Lower leg skin (tissue), 3 donors: ENCODE data around the gene RFC4.

ENCODE experiments used
- POLR2A ChIP-seq, 2 donors: fragments of 450-650 bp; IDR thresholded peaks; one replicate each; pipeline ENCODE4 v1.6.1; 2016 to 2017; ENCODE audit warnings: antibody characterized with exemption in 2 of 2, mild to moderate bottlenecking in 1 of 2, moderate library complexity in 1 of 2
- TF ChIP-seq, protein P1 (sequence below), 3 donors: fragments of 450-650 bp; IDR thresholded peaks; one replicate each; pipeline ENCODE4 v1.5.1; 2016; ENCODE audit warnings: antibody characterized with exemption in 3 of 3, mild to moderate bottlenecking in 3 of 3, moderate library complexity in 2 of 3

DNA sequence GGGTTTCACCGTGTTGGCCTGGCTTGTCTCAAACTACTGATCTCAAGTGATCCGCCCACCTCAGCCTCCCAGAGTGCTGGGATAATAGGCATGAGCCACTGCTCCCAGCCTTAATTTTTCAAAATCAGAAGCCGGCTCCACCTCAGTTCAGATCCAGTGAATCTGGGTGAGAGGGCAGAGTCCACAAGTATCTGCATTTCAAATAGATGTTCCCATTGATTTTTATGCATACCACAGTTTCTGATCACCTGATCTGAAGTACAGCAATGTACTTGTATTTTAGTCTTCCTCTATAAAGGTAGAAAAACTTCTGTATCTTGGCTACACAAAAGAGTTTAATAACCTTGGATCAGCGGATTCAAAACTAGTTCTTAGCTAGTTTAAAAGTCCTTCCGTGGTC, 27.1 kb downstream of the RFC4 start:
- TF ChIP-seq, protein P1, sequence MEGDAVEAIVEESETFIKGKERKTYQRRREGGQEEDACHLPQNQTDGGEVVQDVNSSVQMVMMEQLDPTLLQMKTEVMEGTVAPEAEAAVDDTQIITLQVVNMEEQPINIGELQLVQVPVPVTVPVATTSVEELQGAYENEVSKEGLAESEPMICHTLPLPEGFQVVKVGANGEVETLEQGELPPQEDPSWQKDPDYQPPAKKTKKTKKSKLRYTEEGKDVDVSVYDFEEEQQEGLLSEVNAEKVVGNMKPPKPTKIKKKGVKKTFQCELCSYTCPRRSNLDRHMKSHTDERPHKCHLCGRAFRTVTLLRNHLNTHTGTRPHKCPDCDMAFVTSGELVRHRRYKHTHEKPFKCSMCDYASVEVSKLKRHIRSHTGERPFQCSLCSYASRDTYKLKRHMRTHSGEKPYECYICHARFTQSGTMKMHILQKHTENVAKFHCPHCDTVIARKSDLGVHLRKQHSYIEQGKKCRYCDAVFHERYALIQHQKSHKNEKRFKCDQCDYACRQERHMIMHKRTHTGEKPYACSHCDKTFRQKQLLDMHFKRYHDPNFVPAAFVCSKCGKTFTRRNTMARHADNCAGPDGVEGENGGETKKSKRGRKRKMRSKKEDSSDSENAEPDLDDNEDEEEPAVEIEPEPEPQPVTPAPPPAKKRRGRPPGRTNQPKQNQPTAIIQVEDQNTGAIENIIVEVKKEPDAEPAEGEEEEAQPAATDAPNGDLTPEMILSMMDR (IDR thresholded peaks at IDR 0.05) = no peak
- TF ChIP-seq POLR2A (IDR thresholded peaks at IDR 0.05) = no peak
